Activated T-helper 2 cell treated with anti-CD3 and anti-CD28 coated beads, Interferon-gamma antibody, Interleukin-2, Interleukin-4, amounts not matched to agents 10 μg/mL and 5 μg/mL and 100 μg/mL, durations not matched to agents 14 hours and 24 hours and 36 hours (primary cell): ENCODE results near the gene MPDU1. TPM values are rescaled to one million over a fixed set of nuclear protein-coding genes. Genes with fewer than 3 reads are reported as not detected.
A peak's percentile ranks its signal among the peaks of the same experiment; 100 is the strongest.

Experiments used
- DNase-seq: peaks from one replicate; pipeline ENCODE4 v3.0.0; 2021; ENCODE audit warnings: low spot score
- H3K27ac Mint-ChIP-seq: one replicate; pipeline ENCODE4 v1.8.0; 2021; ENCODE audit warnings: mixed read lengths
- H3K27me3 Mint-ChIP-seq: one replicate; pipeline ENCODE4 v1.8.0; 2021; ENCODE audit warnings: low read depth, mixed read lengths
- H3K36me3 Mint-ChIP-seq: one replicate; pipeline ENCODE4 v1.8.0; 2021; ENCODE audit warnings: low read depth, mixed read lengths
- H3K4me1 Mint-ChIP-seq: one replicate; pipeline ENCODE4 v1.8.0; 2021; ENCODE audit warnings: low read depth, mixed read lengths
- H3K4me3 Mint-ChIP-seq: one replicate; pipeline ENCODE4 v1.8.0; 2021; ENCODE audit warnings: low read depth, mild to moderate bottlenecking, moderate library complexity, mixed read lengths
- H3K9me3 Mint-ChIP-seq: one replicate; pipeline ENCODE4 v1.8.0; 2021; ENCODE audit warnings: mixed read lengths
- intact Hi-C: fragments of 100-400 bp; cut with micrococcal nuclease; formaldehyde crosslinking; loops from one replicate; pipeline ENCODE4 v1.15.1; 2023
- total RNA-seq: library from RNA; stranded (reverse); gene quantifications from 2 replicates; pipeline ENCODE4 v1.2.3, GENCODE V29; 2022

The MPDU1 gene
- total RNA-seq, 1 donor from 2014 or later = 98.6 TPM

DNA sequence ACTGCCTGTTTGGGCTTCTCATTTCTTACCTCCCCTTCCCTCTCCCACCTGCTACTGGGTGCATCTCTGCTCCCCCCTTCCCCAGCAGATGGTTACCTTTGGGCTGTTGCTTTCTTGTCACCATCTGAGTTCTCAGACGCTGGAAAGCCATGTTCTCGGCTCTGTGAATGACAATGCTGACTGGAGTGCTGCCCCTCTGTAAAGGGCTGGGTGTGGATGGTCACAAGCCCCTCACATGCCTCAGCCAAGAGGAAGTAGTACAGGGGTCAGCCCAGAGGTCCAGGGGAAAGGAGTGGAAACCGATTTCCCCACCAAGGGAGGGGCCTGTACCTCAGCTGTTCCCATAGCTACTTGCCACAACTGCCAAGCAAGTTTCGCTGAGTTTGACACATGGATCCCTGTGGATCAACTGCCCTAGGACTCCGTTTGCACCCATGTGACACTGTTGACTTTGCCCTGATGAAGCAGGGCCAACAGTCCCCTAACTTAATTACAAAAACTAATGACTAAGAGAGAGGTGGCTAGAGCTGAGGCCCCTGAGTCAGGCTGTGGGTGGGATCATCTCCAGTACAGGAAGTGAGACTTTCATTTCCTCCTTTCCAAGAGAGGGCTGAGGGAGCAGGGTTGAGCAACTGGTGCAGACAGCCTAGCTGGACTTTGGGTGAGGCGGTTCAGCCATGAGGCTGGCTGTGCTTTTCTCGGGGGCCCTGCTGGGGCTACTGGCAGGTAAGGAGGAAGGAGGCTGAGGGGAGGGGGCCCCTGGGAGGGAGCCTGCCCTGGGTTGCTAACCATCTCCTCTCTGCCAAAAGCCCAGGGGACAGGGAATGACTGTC, 4.4 kb upstream of the MPDU1 start, which contains the start of gene CD68:
Gene CD68 (plus strand): TSS at position 638 of the 833 bp plus-strand sequence. CDS start 40 bp downstream, at position 678.
- Mint-ChIP-seq H3K27me3 (no peaks in the 10 kb centered on the region), H3K27ac (peak within 1 kb of the TSS; percentile 89), H3K36me3 (peaks cover 86% of the 10 kb centered on the region), H3K9me3 (no peaks in the 10 kb centered on the region), H3K4me1 (peaks cover 75% of the 10 kb centered on the region), H3K4me3 (peak within 1 kb of the TSS; percentile 64)
- DNase-seq = peak; percentile 47
- intact Hi-C loops = no loop called here

DNA sequence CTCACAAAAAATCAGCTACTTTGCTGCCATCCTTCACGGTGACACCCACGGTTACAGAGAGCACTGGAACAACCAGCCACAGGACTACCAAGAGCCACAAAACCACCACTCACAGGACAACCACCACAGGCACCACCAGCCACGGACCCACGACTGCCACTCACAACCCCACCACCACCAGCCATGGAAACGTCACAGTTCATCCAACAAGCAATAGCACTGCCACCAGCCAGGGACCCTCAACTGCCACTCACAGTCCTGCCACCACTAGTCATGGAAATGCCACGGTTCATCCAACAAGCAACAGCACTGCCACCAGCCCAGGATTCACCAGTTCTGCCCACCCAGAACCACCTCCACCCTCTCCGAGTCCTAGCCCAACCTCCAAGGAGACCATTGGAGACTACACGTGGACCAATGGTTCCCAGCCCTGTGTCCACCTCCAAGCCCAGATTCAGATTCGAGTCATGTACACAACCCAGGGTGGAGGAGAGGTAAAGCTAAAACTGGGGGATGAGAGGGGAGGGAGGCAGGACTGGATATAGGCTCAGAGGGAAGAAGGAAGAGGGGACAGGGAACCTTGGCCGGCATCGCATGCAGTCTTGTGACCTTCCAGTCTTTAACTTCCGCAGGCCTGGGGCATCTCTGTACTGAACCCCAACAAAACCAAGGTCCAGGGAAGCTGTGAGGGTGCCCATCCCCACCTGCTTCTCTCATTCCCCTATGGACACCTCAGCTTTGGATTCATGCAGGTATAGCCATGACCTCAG, 3.6 kb upstream of the MPDU1 start:
- intact Hi-C loops = no loop called here
- Mint-ChIP-seq H3K9me3 (no peaks in the 10 kb centered on the region), H3K4me3 (peak overlapping the region; percentile 64), H3K36me3 (peaks cover 84% of the 10 kb centered on the region), H3K4me1 (peaks cover 69% of the 10 kb centered on the region), H3K27ac (peak overlapping the region; percentile 89), H3K27me3 (no peaks in the 10 kb centered on the region)
- DNase-seq = no peak

GRCh38 chr17:7580604-7581575, 2.8 kb upstream of the MPDU1 start:
- no peak for DNase-seq
- H3K36me3 Mint-ChIP-seq = peaks cover 80% of the 10 kb centered on the region
- no peaks in the 10 kb centered on the region for H3K27me3 Mint-ChIP-seq
- intact Hi-C loops = no loop called here
- H3K27ac Mint-ChIP-seq = peak overlapping the region; percentile 82
- peak overlapping the region; percentile 18 for H3K4me3 Mint-ChIP-seq
- no peaks in the 10 kb centered on the region for H3K9me3 Mint-ChIP-seq
- H3K4me1 Mint-ChIP-seq = peaks cover 67% of the 10 kb centered on the region

GRCh38 chr17:7582396-7583252, 1.0 kb upstream of the MPDU1 start:
- no peak for DNase-seq
- H3K4me3 Mint-ChIP-seq = peak overlapping the region; percentile 95
- H3K4me1 Mint-ChIP-seq = peaks cover 51% of the 10 kb centered on the region
- intact Hi-C loops = loop anchor here (1.0 to 2.0 kb wide), 2 partner anchors 10 to 32 kb away; partner anchors contain the start of gene FXR2
- no peaks in the 10 kb centered on the region for H3K27me3 Mint-ChIP-seq
- no peaks in the 10 kb centered on the region for H3K9me3 Mint-ChIP-seq
- H3K27ac Mint-ChIP-seq = peak overlapping the region; percentile 79
- H3K36me3 Mint-ChIP-seq = peaks cover 77% of the 10 kb centered on the region

DNA sequence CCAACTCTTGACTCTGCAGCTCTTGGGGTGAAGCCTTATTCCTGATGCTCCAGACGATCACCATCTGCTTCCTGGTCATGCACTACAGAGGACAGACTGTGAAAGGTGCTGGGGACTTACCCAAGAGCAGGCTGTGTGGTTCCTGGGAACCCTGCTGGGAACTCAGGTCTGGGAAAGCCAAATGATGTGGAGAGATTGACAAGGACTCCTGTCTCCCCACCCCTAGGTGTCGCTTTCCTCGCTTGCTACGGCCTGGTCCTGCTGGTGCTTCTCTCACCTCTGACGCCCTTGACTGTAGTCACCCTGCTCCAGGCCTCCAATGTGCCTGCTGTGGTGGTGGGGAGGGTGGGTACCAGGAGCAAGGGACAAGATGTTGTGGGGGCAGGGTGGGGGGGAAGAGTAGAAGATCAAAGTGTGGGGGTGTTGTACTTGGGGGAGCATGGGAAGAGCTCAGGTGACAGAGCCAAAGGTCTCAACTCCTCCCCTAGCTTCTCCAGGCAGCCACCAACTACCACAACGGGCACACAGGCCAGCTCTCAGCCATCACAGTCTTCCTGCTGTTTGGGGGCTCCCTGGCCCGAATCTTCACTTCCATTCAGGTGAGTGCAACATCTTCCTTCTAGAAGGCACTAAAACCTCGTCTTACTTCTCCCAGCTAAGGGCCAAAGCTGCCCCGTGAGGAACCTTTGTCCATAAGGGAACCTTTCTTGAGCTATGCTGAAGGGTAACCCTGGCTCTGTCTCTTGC, 3.2 kb downstream of the MPDU1 start:
- H3K9me3 Mint-ChIP-seq = no peaks in the 10 kb centered on the region
- DNase-seq = no peak
- no peak overlapping the region for H3K4me3 Mint-ChIP-seq
- intact Hi-C loops = no loop called here
- H3K36me3 Mint-ChIP-seq = peaks cover 67% of the 10 kb centered on the region
- H3K27ac Mint-ChIP-seq = no peak overlapping the region
- H3K27me3 Mint-ChIP-seq = no peaks in the 10 kb centered on the region
- H3K4me1 Mint-ChIP-seq = peaks cover 16% of the 10 kb centered on the region

GRCh38 chr17:7587420-7588151, 3.9 kb downstream of the MPDU1 start:
- intact Hi-C loops = no loop called here
- no peak overlapping the region for H3K4me3 Mint-ChIP-seq
- H3K36me3 Mint-ChIP-seq = peaks cover 67% of the 10 kb centered on the region
- no peaks in the 10 kb centered on the region for H3K9me3 Mint-ChIP-seq
- H3K27me3 Mint-ChIP-seq = no peaks in the 10 kb centered on the region
- no peak for DNase-seq
- H3K27ac Mint-ChIP-seq = no peak overlapping the region
- H3K4me1 Mint-ChIP-seq = peaks cover 12% of the 10 kb centered on the region

DNA sequence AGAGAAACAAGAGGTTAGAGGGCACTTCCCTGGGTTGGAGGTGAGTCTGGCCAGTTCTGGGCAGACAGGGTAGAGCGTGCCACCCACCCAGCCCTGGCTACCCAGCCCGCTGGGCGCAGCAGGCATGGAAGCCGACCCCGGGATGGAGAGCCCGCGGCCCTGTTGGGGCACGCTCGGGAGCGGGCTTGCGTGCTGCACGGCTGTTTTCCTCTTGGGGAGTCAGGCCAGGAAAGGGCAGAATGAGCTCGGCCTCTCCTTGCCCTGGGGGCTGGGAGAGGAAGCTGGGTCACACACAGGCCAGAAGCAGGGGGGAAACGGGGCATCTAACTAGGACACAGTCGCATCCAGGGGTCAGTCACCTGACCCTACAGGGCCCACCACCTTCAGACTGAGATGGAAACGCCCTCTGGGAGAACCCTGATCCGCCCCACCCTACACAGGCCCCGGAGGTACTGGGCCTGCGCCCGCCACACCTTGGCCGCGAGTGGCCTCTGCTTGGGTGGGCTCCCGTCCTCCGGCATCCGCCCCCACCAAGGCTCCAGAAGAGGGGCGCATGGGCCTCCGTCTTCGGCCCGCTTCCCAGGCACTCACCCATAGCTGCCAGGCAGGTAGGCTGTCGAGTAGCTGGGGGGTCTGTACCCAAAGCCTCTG, 5.0 kb downstream of the MPDU1 start:
- peaks cover 8% of the 10 kb centered on the region for H3K4me1 Mint-ChIP-seq
- no peak for DNase-seq
- no peaks in the 10 kb centered on the region for H3K27me3 Mint-ChIP-seq
- intact Hi-C loops = no loop called here
- no peaks in the 10 kb centered on the region for H3K9me3 Mint-ChIP-seq
- no peak overlapping the region for H3K4me3 Mint-ChIP-seq
- no peak overlapping the region for H3K27ac Mint-ChIP-seq
- H3K36me3 Mint-ChIP-seq = peaks cover 71% of the 10 kb centered on the region

- Mint-ChIP-seq H3K4me3 (no peak overlapping the region), H3K27me3 (no peaks in the 10 kb centered on the region), H3K36me3 (peaks cover 76% of the 10 kb centered on the region), H3K27ac (no peak overlapping the region), H3K9me3 (no peaks in the 10 kb centered on the region), H3K4me1 (peaks cover 8% of the 10 kb centered on the region)
- intact Hi-C loops = no loop called here
- DNase-seq = peak; percentile 52
Measured at GRCh38 chr17:7589204-7589868, 5.7 kb downstream of the MPDU1 start.

- Mint-ChIP-seq H3K36me3 (peaks cover 75% of the 10 kb centered on the region), H3K27ac (peak within 1 kb of the TSS; percentile 43), H3K4me3 (no peak within 1 kb of the TSS), H3K9me3 (no peaks in the 10 kb centered on the region), H3K27me3 (no peaks in the 10 kb centered on the region), H3K4me1 (peaks cover 5% of the 10 kb centered on the region)
- DNase-seq = no peak
- intact Hi-C loops = no loop called here
Measured at GRCh38 chr17:7589891-7590691, 6.4 kb downstream of the MPDU1 start, which contains the start of gene SOX15. TSS of gene SOX15 (minus strand) at chr17:7590094. CDS start at chr17:7589676, 418 bp downstream.
